Kasumi-1 (cell line): Measurements from ENCODE around the gene HDAC7.

Experiments
- DNase-seq, 2 experiments: peaks; one replicate each; lab custom pipeline; 2025; lab: John Stamatoyannopoulos, UW

The HDAC7 gene

GRCh38 chr12:47819896-47820630 is at the start of gene HDAC7:
TSS of gene HDAC7 (minus strand) at chr12:47819903. CDS start at chr12:47819785, 118 bp downstream.
- DNase-seq: peak; percentile 67 to 70

- no peak for DNase-seq
These were observed 48.9 kb upstream of the HDAC7 start for GRCh38 chr12:47868552-47869031.

- DNase-seq: no peak
These were observed 48.3 kb upstream of the HDAC7 start for GRCh38 chr12:47868041-47868440.

DNA sequence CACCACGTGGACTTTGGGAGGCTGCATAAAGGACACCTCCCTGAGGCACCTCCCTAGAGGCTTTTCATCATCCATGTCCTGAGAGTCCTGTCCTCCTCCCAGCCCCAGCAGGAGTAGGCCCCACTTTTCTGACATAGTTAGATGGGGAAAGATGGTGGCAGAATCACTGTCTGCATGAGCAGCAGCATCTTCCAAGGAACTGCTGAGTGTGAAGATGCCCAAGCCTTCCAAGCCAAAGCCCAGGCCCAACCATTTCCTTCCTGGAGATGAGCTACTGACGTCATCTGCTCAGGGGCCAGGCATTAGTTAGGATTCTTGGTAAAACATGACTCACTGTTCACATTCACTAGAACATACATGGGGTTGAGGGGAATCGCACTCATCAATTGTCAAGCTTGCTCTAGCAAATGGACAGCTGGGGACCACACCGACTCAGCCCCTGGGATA is 47.8 kb upstream of the HDAC7 start:
- DNase-seq: peak; percentile 2 to 35

DNA sequence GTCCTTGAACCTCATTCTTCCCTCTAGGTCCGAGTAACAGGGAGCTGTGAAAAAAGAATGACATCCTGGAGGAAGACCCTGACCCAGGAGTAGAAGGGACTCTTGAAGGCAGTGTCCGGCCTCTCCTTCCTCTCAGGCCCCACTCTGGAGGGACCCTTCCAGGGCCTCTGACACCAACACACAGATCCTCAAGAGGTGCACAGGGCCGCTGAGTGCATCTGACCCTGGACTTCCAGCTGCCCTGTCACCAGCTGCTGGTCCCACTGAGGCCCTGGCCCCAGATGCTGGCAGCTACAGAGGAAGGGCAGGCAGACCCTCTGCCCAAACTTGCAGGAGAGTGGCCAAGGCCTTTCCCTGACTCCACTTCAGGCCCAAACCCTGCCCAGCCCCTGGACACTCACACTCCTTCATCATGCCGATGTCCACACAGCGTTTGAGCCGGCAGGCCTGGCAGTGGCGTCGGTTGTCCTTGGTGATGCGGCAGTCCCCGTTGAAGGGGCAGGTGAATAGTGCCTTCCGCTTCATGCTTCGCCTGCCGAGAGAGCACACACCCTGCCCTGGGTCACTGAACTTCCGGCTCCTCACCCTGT is 45.0 kb upstream of the HDAC7 start:
- no peak for DNase-seq

GRCh38 chr12:47863985-47864384 is 44.3 kb upstream of the HDAC7 start:
- DNase-seq: no peak

GRCh38 chr12:47863467-47863866 is 43.8 kb upstream of the HDAC7 start:
- DNase-seq: no peak

DNA sequence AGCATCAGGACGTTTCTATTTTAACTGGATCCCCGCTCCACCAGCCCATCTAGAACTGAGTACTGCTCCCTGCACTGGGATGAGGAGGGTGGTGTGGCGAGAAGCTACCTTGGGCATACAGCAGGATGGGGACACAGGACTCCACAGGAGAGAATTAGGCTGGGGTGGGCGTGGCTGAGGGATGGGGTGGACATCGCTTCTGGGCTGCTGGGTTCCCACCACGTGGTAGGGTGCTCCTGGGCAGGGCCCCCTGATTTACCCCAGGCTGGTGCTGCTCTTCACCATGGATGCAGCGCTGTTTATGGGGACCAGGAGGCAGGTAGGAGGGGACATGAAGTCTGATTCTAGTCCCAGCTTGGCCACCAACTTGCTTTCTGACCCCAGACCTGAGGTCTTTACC is 43.2 kb upstream of the HDAC7 start:
- no peak for DNase-seq

GRCh38 chr12:47862167-47862750 is 42.6 kb upstream of the HDAC7 start:
- DNase-seq: no peak

DNA sequence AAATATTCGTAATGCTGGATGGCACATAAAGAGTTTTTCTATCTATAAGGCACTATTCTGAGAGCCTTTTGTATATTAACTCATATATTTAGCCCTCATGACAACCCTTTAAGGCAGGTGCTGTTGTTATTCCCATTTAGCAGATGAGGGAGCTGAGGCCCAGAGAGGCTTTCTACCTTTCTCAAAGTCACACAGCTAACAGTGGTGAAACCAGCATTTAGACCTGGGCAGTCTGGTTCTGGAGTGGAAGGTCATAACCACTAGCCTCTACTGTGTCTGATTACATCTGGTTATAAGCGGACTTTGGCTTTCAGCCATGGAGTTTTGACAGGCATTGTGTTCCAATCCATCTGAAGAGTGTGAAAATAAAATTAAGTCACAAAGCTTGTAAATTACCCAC is 41.2 kb upstream of the HDAC7 start:
- DNase-seq: no peak

DNA sequence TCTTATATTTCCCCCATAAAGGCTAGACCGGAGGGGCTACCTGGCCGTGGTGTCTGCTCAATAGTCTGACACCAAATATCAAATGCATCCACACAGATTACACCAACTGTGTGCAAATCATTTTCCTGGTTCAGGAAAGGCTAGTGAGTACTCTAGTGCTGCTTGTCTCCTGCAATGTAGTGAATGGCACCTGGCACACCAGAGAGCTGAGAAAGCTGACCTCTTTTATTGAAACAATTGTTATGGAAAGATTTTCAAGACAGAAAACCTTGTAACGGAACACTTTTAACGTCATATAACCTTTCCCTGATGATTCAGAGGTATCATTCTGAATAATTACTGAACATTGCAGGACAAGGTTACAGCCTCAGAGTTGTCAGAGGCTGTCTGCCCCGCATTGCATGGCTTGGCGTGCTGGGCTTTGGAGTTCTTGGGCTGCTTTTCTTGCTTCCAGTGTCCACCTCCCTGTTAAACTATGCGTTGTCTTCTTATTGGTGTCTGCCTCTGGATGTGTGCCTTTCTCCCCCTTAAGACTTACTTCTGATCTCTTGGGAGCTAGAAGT is 40.7 kb upstream of the HDAC7 start:
- no peak for DNase-seq

DNA sequence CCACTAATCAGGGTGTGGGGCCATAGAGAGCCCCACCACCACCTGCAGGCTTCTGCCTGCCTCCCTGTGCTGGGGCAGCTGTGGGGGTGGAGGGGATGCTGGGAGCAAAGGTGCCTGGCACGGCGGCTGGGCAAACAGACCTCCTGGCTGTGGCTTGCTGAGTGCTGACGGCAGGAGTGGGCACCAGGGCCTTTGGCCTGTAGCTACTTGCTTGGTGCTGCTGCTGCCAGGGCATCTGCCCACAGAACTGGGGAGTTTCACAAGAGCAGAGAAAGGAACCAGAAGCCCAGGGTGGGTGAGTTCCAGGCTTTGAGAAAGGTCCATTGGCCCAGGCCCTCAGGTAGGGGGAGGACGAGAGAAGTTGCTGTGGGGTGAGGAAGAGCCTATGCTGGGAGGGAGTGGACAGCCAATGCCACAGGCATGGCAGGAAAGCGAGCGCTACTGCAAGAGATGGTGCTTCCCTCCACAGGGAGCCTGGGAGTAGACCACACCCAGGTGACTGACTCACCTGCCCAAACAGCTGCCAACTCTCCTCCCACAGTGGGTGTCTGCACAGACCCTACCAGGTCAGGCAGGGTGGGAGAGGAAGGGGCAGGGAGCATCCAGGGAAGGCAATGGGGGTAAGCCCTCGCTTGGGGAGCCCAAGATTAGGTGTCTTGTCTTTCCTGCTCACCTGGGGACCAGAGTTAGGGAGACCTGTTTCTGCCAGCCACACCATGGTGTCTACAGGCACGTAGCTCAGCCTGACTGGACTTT is 39.0 kb upstream of the HDAC7 start:
- DNase-seq: no peak

DNA sequence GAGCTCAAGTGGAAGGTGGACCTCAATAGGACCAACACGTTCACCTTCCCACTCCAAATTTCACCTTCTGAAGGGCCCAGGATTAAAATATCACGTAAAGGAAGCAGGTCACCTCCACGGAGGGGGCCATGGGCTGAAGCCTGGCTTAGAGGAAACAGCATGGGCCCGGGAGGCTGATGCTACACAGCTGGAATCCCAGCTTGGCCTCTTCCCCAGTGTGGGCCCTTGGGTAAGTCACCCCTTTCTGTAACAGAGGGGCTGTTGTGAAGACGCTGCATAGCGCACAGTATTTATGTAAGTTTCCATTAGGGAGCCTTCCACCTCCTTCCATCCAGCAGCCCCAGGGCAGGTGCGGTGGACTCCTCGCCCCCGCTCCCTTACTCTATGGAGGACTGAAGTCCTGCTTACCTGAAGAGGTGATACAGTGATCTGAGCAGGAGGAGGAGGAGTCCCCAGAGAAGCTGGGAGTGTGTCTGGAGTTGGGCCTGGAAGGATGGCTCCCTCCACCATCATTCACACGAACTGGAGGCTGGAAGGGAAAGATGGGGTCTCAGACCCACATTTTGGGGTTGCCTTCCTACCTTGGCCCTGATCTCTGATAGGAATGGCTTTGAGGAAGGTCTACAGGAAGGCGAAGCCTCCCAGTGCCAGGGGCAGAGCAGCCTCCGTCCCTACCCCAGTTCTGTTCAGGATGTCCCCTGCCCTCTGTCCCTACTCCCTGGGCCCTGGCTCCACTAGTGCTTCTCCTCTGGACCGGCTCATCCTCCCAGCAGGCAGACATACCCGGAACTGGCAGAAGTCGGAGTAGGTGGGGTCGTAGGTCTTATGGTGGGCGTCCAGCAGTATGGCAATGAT is 37.2 kb upstream of the HDAC7 start:
- DNase-seq: no peak

GRCh38 chr12:47856094-47856493 is 36.4 kb upstream of the HDAC7 start:
- DNase-seq: no peak

- DNase-seq: no peak
These were observed 35.8 kb upstream of the HDAC7 start for GRCh38 chr12:47855502-47855901.

DNA sequence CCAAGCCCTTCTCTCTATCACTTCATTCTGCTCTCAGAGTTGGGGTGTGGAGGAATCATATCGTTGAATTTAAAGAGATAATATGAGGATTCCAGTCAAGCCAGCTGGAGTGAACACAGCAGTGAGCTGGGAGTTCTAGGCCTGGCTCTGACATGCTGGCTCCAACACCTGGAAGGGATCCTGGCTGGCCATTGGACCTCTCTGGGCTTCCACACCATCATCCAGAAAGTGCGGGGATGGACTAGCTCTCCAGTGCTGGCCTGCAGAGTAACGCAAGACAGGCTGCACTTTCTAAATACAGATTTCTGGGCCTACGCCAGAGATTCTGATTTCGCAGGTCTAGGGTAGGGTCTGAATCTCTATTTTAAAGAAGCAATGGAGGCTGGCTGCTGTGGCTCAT is 34.8 kb upstream of the HDAC7 start:
- no peak for DNase-seq

GRCh38 chr12:47852096-47852571 is 32.4 kb upstream of the HDAC7 start:
- no peak for DNase-seq

- no peak for DNase-seq
These were observed 31.7 kb upstream of the HDAC7 start for GRCh38 chr12:47851303-47851952.

DNA sequence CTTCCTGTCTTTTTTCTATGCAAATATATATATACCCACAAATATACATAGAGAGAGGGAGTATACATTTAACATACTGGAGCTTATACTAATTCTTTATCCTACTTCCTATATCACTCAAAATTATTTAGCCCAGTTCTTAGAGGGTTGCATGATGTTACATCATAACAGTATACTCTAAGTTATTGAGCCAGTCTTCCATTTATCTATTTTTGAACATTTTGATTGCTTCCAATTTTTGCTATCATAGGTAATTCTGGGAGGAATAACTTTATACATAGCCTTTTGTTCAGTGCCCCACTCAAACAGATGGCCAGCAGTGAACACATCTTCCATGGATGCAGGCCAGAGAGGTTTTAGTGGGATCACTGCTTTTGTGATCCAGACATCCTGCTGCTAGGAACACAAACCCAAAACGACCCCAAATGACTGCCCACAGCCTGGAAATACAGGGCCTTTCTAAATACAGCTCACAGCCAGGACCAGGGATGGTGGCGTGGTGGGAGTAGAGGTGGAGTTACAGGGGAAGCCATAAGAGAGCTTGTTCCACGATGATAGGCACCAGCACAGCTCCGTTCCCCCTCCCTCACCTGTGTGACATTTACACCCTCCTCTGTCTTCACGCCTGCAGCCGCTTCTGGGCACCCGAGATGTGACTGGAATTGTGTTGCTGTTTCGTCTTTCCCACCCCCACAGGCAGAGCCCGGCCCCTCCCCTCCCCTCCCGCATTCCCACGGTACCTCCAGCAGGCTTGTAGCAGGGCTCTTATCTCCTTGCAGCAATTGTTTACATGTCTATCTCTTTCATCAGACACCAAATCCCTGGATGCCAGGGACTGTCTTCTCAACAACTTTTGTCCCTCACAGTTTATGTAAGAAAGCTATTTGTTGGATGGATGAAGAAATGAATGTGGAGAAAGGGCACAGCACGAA is 30.7 kb upstream of the HDAC7 start:
- DNase-seq: no peak
